Right lobe of liver (tissue), 4 donors: ENCODE results near the gene C16orf89.

Source experiments
- POLR2A ChIP-seq: fragments of 450-650 bp; IDR thresholded peaks from one replicate; pipeline ENCODE4 v1.6.1; 2017; ENCODE audit warnings: antibody characterized with exemption, mild to moderate bottlenecking
- TF ChIP-seq, protein P1 (sequence below), 4 donors: fragments of 200-600 bp in 3 of 4; fragments of 450-650 bp in 1 of 4; IDR thresholded peaks; one replicate each; pipeline versions ENCODE4 v1.5.1 to v1.8.0; 2016 to 2022; ENCODE audit warnings: antibody characterized with exemption in 4 of 4, mild to moderate bottlenecking in 2 of 4
- donor health status: DM: no; HTN: no; CAD: no.
- donor health status: DM: no; HTN: no; CAD: no.
- donor health status: DM: no; HTN: yes; CAD: no.

- TF ChIP-seq, protein P1, sequence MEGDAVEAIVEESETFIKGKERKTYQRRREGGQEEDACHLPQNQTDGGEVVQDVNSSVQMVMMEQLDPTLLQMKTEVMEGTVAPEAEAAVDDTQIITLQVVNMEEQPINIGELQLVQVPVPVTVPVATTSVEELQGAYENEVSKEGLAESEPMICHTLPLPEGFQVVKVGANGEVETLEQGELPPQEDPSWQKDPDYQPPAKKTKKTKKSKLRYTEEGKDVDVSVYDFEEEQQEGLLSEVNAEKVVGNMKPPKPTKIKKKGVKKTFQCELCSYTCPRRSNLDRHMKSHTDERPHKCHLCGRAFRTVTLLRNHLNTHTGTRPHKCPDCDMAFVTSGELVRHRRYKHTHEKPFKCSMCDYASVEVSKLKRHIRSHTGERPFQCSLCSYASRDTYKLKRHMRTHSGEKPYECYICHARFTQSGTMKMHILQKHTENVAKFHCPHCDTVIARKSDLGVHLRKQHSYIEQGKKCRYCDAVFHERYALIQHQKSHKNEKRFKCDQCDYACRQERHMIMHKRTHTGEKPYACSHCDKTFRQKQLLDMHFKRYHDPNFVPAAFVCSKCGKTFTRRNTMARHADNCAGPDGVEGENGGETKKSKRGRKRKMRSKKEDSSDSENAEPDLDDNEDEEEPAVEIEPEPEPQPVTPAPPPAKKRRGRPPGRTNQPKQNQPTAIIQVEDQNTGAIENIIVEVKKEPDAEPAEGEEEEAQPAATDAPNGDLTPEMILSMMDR (IDR thresholded peaks at IDR 0.05), result no peak
- TF ChIP-seq POLR2A, result no peak
These were observed 36.7 kb downstream of the C16orf89 start for GRCh38 chr16:5028950-5029475.
